ENCODE results near the gene ENOX2.

Gene ENOX2

DNA sequence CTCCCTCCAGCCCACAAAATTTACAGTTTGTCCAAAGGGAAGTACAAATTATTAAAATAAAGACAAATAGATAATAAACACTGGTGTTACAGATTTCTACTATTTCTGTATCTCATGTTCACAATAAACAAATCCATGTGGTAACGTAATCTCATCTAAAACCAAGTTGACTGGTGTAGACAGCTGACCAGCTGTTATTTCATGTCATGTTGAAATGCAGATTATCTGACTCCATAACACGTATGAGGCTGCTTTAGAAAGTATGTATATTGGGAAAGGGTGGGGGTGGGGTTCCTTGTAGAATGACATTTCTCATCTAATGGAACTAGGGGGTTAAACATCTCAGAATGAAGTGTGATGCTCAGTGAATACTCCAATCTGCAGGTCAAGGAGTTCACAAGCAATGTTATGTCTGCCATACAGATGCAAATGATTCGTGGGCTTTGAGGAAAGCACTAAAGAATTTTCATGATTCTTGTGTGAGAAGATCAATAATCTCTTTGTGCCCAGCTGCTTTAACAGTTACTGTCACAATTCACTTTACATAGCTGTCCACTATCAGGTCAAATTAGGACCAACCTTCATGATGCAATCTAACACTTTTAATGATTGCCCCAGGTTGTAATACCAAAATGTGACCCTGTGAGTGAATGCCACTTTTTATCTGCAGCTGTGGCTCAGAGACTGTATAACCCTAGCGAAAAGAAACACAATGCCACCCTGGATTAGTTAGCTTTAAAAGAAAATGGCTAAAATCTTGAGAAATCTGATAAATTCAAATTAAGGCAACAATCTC lies 114.0 kb downstream of the ENOX2 start:
- H3K36me3 ChIP-seq (ENCODE audit: control insufficient read depth, insufficient read depth, low read length) = no peaks in the 10 kb centered on the region
- H3K4me1 ChIP-seq (ENCODE audit: control insufficient read depth, insufficient read depth, low read length) = peaks cover 20% of the 10 kb centered on the region
- H3K9me3 ChIP-seq (ENCODE audit: control insufficient read depth, insufficient read depth, low read length) = no peaks in the 10 kb centered on the region
- no peak overlapping the region for H3K27ac ChIP-seq (ENCODE audit: low read depth, low read length)
- no peak overlapping the region for H3K4me3 ChIP-seq (ENCODE audit: low read depth, low read length)
- 0 out of 2 replicates have a peak, but pooled peaks cover 2% of the 10 kb centered on the region for H3K27me3 ChIP-seq (ENCODE audit: control insufficient read depth, insufficient read depth, low read length)
- no peak overlapping the region for H3K9ac ChIP-seq (ENCODE audit: low read depth, low read length)

DNA sequence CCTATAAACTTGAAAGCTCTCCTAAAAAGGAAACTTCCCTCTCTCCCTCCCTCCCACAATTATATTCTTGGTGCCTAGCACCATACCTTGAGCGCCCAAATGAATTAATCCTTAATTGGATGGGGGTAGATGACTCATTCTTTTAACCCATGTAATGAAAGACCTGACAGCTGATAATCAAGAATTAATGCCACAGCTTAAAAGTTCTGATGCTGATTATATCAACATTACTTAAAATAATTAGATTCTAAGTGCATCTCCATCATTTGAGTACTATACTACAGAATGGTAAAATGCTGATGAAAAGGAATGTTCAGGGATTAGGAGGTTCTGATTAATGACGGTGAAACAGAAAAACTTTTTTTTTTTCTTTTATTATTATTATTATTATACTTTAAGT lies 117.0 kb downstream of the ENOX2 start:
- Histone ChIP-seq H3K27me3 (ENCODE audit: control insufficient read depth, insufficient read depth, low read length) (no peaks in the 10 kb centered on the region), H3K27ac (ENCODE audit: low read depth, low read length) (no peak overlapping the region), H3K36me3 (ENCODE audit: control insufficient read depth, insufficient read depth, low read length) (no peaks in the 10 kb centered on the region), H3K4me1 (ENCODE audit: control insufficient read depth, insufficient read depth, low read length) (peaks cover 26% of the 10 kb centered on the region), H3K9ac (ENCODE audit: low read depth, low read length) (no peak overlapping the region), H3K9me3 (ENCODE audit: control insufficient read depth, insufficient read depth, low read length) (no peaks in the 10 kb centered on the region), H3K4me3 (ENCODE audit: low read depth, low read length) (no peak overlapping the region)

DNA sequence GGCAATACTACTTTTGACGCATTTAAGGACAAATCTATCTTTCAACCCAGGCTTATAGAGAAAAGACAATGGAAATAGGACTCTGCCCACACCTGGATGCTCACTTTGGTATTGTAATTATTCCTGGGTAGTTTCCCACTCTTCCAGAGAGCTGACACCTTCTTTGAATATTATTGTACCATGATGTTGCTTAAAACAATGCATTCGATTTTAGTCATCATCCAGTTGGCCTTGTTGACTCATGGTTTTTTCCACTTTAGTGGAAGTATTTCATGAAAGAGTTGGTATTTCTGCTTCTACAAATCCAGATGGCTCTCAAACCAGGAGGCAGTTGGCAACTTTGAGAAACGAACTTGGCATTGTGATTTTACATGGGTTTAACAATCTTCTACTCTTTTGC lies 124.2 kb downstream of the ENOX2 start:
- H3K4me3 ChIP-seq (ENCODE audit: low read depth, low read length) = no peak overlapping the region
- no peak overlapping the region for H3K9ac ChIP-seq (ENCODE audit: low read depth, low read length)
- H3K27me3 ChIP-seq (ENCODE audit: control insufficient read depth, insufficient read depth, low read length) = peaks cover 2% of the 10 kb centered on the region; the same call in 1 of the 2 replicates
- H3K36me3 ChIP-seq (ENCODE audit: control insufficient read depth, insufficient read depth, low read length) = no peaks in the 10 kb centered on the region
- peaks cover 12% of the 10 kb centered on the region for H3K4me1 ChIP-seq (ENCODE audit: control insufficient read depth, insufficient read depth, low read length)
- H3K9me3 ChIP-seq (ENCODE audit: control insufficient read depth, insufficient read depth, low read length) = no peaks in the 10 kb centered on the region
- no peak overlapping the region for H3K27ac ChIP-seq (ENCODE audit: low read depth, low read length)

DNA sequence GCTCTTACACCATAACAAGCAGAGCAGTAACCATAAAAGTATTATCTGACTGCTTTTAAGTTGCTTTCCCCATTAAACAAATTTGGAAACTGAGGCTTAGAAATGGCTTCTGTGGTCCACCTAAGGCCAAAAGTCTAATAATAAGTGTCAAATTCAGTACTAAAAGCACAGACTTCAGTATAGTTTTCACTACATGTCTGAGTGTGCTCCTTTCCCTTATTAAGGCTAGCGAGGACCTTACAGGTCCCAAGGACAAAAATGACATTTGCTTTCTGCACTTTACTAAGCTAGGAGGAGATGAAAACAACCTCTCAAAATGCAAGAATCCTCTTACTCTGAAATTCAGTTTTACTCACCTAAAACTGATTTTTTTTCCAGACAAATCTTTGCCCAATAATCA lies 127.2 kb downstream of the ENOX2 start:
- no peaks in the 10 kb centered on the region for H3K36me3 ChIP-seq (ENCODE audit: control insufficient read depth, insufficient read depth, low read length)
- no peak overlapping the region for H3K9ac ChIP-seq (ENCODE audit: low read depth, low read length)
- peaks cover 2% of the 10 kb centered on the region; the same call in 1 of the 2 replicates for H3K27me3 ChIP-seq (ENCODE audit: control insufficient read depth, insufficient read depth, low read length)
- no peak overlapping the region for H3K4me3 ChIP-seq (ENCODE audit: low read depth, low read length)
- H3K9me3 ChIP-seq (ENCODE audit: control insufficient read depth, insufficient read depth, low read length) = no peaks in the 10 kb centered on the region
- no peak overlapping the region for H3K27ac ChIP-seq (ENCODE audit: low read depth, low read length)
- H3K4me1 ChIP-seq (ENCODE audit: control insufficient read depth, insufficient read depth, low read length) = peaks cover 5% of the 10 kb centered on the region

DNA sequence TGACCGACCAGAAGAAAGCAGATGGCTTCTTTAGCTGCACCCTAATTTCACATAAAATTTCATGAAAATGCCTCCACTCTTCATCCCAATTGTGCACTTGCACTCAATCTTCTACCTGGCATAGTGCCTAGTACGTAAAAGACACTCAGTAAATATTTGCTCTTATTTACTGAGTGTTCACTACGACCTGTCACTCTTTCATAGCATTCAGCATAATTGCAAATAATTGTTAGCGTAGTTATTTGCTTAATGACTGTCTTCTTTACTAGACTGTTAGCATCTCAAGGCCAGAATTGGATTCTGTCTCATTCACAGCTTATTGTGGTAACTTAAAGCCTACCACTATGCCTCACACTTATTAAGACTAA lies 130.2 kb downstream of the ENOX2 start:
- no peak overlapping the region for H3K9ac ChIP-seq (ENCODE audit: low read depth, low read length)
- no peak overlapping the region for H3K27ac ChIP-seq (ENCODE audit: low read depth, low read length)
- no peaks in the 10 kb centered on the region for H3K9me3 ChIP-seq (ENCODE audit: control insufficient read depth, insufficient read depth, low read length)
- H3K36me3 ChIP-seq (ENCODE audit: control insufficient read depth, insufficient read depth, low read length) = no peaks in the 10 kb centered on the region
- no peak overlapping the region for H3K4me3 ChIP-seq (ENCODE audit: low read depth, low read length)
- H3K27me3 ChIP-seq (ENCODE audit: control insufficient read depth, insufficient read depth, low read length) = no peaks in the 10 kb centered on the region
- H3K4me1 ChIP-seq (ENCODE audit: control insufficient read depth, insufficient read depth, low read length) = peaks cover 11% of the 10 kb centered on the region; the same call in 1 of the 2 replicates

DNA sequence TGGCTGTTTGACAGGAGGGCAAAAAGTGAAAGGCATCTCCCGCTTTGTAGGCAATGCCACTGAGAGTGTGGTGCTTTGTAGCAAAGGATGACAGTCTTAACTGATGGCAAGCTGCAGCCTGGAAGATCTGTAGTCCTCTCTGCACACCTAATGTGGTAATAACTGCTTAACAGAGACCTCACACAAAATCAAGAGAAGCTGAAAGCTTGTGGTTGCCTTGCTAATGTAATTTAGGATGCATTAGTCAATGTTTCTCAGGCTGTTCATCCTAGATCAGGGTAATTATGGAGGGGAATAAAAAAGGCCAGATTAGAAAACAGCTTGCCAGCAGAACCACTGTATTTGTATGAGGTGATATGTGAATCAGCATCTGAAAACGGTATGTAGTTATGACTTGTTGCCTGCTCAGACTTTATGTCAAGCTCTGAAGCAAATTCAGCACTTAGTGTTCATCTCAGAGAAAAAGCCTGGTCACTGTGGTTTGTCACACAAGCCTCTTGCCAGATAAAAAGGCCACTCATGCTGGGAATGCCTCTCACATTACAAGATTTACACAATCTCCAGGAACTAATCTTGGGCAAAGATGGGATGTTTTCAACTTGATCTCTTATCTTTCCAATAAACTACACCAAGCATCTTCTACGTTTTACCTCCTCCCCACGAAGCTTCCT lies 130.8 kb downstream of the ENOX2 start:
- Histone ChIP-seq H3K27me3 (ENCODE audit: control insufficient read depth, insufficient read depth, low read length) (no peaks in the 10 kb centered on the region), H3K27ac (ENCODE audit: low read depth, low read length) (no peak overlapping the region), H3K4me1 (ENCODE audit: control insufficient read depth, insufficient read depth, low read length) (peaks cover 11% of the 10 kb centered on the region; the same call in 1 of the 2 replicates), H3K4me3 (ENCODE audit: low read depth, low read length) (no peak overlapping the region), H3K9me3 (ENCODE audit: control insufficient read depth, insufficient read depth, low read length) (no peaks in the 10 kb centered on the region), H3K9ac (ENCODE audit: low read depth, low read length) (no peak overlapping the region), H3K36me3 (ENCODE audit: control insufficient read depth, insufficient read depth, low read length) (no peaks in the 10 kb centered on the region)

DNA sequence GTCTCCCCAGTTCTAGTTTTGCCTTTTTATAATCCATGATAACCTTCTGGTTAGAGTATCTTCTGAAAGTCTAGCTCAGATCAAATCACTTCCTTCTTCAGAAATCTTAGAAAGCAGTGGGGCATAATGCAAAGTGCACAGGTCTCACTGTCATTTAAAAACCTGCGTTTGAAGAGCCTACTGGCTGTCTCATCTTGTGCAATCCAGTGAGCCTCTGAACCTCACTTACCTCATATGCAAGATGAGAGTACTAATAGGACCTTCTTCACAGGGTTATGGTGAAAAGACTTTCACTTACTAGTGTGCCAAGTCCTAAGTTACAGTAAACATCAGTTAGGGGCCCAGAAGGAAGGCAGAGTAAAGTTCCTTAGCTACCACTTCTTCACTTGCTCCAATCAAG lies 131.4 kb downstream of the ENOX2 start:
- H3K4me1 ChIP-seq (ENCODE audit: control insufficient read depth, insufficient read depth, low read length) = peaks cover 11% of the 10 kb centered on the region; the same call in 1 of the 2 replicates
- no peaks in the 10 kb centered on the region for H3K36me3 ChIP-seq (ENCODE audit: control insufficient read depth, insufficient read depth, low read length)
- H3K27ac ChIP-seq (ENCODE audit: low read depth, low read length) = no peak overlapping the region
- no peaks in the 10 kb centered on the region for H3K27me3 ChIP-seq (ENCODE audit: control insufficient read depth, insufficient read depth, low read length)
- H3K4me3 ChIP-seq (ENCODE audit: low read depth, low read length) = no peak overlapping the region
- H3K9me3 ChIP-seq (ENCODE audit: control insufficient read depth, insufficient read depth, low read length) = no peaks in the 10 kb centered on the region
- H3K9ac ChIP-seq (ENCODE audit: low read depth, low read length) = no peak overlapping the region

DNA sequence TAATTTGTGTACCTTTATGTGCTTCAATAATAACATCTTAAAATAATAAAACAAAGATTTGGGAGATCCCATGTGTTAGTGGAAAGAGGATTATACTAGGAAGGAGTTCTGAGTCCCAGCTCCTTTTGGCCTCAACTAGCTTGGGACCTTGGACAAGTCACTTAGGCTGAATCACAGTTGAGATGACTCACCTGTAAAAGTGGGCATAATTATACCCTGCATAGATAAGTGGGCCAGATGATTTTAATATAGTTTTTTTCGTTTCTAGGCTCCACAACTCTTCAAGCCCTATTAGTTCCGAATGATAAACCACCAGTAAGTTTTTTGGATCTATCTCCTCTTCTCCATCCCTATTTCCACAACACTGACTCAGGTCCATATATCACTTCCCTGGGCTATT lies 131.8 kb downstream of the ENOX2 start:
- no peaks in the 10 kb centered on the region for H3K9me3 ChIP-seq (ENCODE audit: control insufficient read depth, insufficient read depth, low read length)
- H3K4me3 ChIP-seq (ENCODE audit: low read depth, low read length) = no peak overlapping the region
- H3K27me3 ChIP-seq (ENCODE audit: control insufficient read depth, insufficient read depth, low read length) = no peaks in the 10 kb centered on the region
- H3K9ac ChIP-seq (ENCODE audit: low read depth, low read length) = no peak overlapping the region
- peaks cover 11% of the 10 kb centered on the region; the same call in 1 of the 2 replicates for H3K4me1 ChIP-seq (ENCODE audit: control insufficient read depth, insufficient read depth, low read length)
- H3K27ac ChIP-seq (ENCODE audit: low read depth, low read length) = no peak overlapping the region
- H3K36me3 ChIP-seq (ENCODE audit: control insufficient read depth, insufficient read depth, low read length) = no peaks in the 10 kb centered on the region

DNA sequence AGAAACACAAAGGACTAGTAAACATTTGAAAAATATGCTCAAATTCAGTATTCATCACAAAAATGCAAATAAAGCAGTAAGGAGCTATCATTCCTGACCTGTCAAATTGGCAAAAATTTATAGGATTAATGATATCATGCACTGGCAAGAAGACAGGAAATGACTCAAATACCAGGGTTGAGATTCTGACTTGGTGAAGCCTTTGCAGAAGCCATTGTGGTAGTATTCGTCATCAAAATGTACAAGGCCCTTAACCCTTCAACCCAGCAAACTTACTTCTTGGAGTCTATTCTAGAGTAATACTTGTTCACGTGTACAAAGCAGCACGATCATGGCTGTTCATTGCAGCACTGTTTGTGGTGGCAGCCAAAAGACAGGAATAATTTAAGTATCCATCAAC lies 132.4 kb downstream of the ENOX2 start:
- Histone ChIP-seq H3K9me3 (ENCODE audit: control insufficient read depth, insufficient read depth, low read length) (no peaks in the 10 kb centered on the region), H3K4me1 (ENCODE audit: control insufficient read depth, insufficient read depth, low read length) (peaks cover 11% of the 10 kb centered on the region; the same call in 1 of the 2 replicates), H3K27me3 (ENCODE audit: control insufficient read depth, insufficient read depth, low read length) (no peaks in the 10 kb centered on the region), H3K9ac (ENCODE audit: low read depth, low read length) (no peak overlapping the region), H3K36me3 (ENCODE audit: control insufficient read depth, insufficient read depth, low read length) (no peaks in the 10 kb centered on the region), H3K4me3 (ENCODE audit: low read depth, low read length) (no peak overlapping the region), H3K27ac (ENCODE audit: low read depth, low read length) (no peak overlapping the region)

DNA sequence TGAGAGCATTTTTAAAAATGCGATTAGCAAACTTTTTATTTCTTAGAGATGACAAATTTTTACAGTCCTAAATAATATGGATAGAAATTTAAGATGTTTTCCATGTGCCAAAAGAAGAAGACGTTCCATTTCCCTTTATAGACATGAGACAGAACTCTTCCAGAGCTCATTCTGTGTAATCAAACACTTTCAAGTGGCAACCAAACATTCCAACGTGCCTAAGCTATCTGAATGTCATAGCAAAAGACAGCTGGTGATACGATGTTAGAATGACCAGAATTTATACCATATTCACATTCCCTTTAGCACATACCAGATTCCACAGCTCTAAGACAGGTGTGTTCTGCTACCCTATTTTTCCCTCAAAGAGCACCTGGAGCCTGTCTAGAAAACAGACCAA lies 133.2 kb downstream of the ENOX2 start:
- Histone ChIP-seq H3K27me3 (ENCODE audit: control insufficient read depth, insufficient read depth, low read length) (no peaks in the 10 kb centered on the region), H3K9me3 (ENCODE audit: control insufficient read depth, insufficient read depth, low read length) (no peaks in the 10 kb centered on the region), H3K27ac (ENCODE audit: low read depth, low read length) (no peak overlapping the region), H3K4me3 (ENCODE audit: low read depth, low read length) (no peak overlapping the region), H3K36me3 (ENCODE audit: control insufficient read depth, insufficient read depth, low read length) (no peaks in the 10 kb centered on the region), H3K9ac (ENCODE audit: low read depth, low read length) (no peak overlapping the region), H3K4me1 (ENCODE audit: control insufficient read depth, insufficient read depth, low read length) (peaks cover 11% of the 10 kb centered on the region; the same call in 1 of the 2 replicates)

DNA sequence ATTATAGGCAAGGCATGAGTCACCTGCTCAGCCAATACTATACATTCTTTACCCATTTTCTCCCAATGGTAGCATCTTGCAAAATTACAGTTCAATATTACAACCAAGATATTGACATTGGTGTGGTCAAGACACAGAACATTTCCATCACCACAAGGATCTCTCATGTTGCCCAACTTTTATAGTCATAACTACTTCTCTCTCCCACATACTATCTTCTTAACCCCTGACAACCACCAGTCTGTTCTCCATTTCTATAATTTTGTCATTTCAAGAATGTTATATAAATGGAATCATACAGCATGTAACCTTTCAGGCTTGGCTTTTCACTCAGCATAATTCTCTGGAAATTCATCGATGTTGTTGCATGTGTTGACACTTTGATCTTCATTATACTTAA lies 144.9 kb downstream of the ENOX2 start:
- Histone ChIP-seq H3K4me1 (ENCODE audit: control insufficient read depth, insufficient read depth, low read length) (no peaks in the 10 kb centered on the region), H3K9ac (ENCODE audit: low read depth, low read length) (no peak overlapping the region), H3K9me3 (ENCODE audit: control insufficient read depth, insufficient read depth, low read length) (no peaks in the 10 kb centered on the region), H3K36me3 (ENCODE audit: control insufficient read depth, insufficient read depth, low read length) (no peaks in the 10 kb centered on the region), H3K27ac (ENCODE audit: low read depth, low read length) (no peak overlapping the region), H3K27me3 (ENCODE audit: control insufficient read depth, insufficient read depth, low read length) (peaks cover 3% of the 10 kb centered on the region; the same call in 1 of the 2 replicates), H3K4me3 (ENCODE audit: low read depth, low read length) (no peak overlapping the region)
